A673 (cell line): Measurements from ENCODE around the gene RBMY1D.

ENCODE experiments used
- CTCF ChIP-seq: fragments of 300-800, 200-600 bp; sonication (generic); conservative IDR thresholded peaks from 2 replicates; pipeline ENCODE4 v1.5.1; 2017; ENCODE audit warnings: low read depth, mild to moderate bottlenecking, antibody characterized with exemption, low read length, moderate library complexity, mixed read lengths
- EZH2 ChIP-seq: fragments of 200-600 bp; sonication (generic); IDR thresholded peaks from 2 replicates; pipeline ENCODE4 v1.6.1; 2017; ENCODE audit warnings: borderline replicate concordance, low read depth, mild to moderate bottlenecking, mixed read lengths, antibody characterized with exemption, low read length; ENCODE audit not compliant: poor library complexity, severe bottlenecking

GRCh38 chrY:21845481-21845880 is 48.8 kb downstream of the RBMY1D start:
- TF ChIP-seq CTCF (no peak), EZH2 (no peak)
